GM18511 (cell line): ENCODE data around the gene PLEKHM3.

Experiments used
- ATAC-seq: cut with Tn5 transposase; IDR thresholded peaks from one replicate; pipeline ENCODE4 v1.9.1; 2021; ENCODE audit warnings: mild to moderate bottlenecking, moderate library complexity; ENCODE audit not compliant: unreplicated experiment

Gene PLEKHM3

GRCh38 chr2:207929923-207930322 lies 95.4 kb downstream of the PLEKHM3 start:
- ATAC-seq = no peak

DNA sequence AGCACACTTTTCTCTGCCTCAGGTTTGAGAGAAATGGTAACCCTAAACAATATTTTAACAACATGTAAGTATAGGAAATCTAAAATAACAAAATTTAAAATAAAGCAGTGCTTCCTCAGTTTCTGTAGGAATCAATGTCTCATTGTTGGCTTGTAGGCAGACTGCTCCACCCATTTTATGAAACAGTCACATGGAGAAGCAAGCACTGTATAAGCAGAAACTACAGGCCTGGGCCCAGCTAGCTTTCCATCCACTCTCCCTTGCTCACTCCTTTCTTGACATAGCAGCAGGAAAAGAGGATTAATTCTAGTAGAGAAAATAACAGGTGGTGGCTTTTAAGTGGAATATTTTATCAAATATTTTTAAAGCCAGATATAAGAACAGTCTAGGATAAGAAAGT lies 97.2 kb downstream of the PLEKHM3 start:
- ATAC-seq = no peak

DNA sequence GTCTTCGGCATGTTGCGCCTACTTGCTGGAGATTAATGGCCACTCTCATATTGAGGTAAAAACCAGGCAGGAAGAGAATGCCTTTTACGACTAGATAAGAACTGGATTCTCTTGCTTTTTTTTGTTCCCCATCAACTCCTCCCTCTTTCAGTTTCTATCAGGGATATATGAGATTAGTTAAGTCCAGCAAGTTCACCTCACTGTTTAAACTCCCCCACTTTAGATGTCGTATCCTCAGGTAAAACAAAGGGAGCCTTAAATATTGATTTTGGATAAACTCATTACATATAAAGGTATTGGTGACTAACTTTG lies 98.4 kb downstream of the PLEKHM3 start:
- no peak for ATAC-seq

DNA sequence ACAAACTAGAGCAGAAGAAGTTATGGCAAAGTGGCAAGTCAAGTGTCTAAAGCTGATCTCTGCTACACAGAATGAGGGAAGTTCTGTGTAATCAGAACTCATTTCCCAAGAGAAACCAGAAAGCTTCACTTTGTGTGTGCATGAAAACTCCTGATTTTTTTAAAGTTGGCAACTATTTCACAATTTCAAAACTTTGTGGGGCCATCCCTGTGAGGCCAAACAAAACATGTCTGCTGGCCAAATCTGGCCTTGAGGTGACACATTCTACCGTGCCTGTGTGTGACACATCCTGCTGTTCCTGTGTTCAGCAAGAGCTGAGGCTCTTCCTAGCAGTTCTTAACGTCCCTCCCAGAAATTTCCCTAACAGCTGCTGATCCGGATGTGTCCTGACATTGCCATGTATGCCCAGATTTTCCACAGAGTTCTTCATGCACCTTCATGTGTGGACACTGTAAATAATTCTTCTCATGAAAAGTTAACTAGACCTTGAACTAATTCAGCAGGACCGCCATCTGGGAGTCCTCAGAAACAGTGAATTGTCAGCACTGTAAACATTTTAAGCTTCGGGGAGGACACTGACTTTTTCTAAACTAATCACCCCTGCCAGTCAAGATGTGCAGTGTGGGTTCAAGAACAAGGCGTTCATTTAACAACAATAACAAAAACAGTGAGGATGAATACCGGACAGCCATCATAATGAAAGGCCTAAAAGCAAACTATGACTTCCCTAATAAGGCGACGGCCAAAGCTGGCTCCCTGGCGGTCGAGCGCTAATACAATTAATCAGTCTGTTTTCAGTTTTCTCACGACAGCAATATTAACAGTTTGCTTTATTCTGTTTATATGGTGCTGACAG lies 99.0 kb downstream of the PLEKHM3 start:
- ATAC-seq = no peak

- ATAC-seq = no peak
Measured at GRCh38 chr2:207925601-207926000, 99.7 kb downstream of the PLEKHM3 start.

- ATAC-seq = no peak
Measured at GRCh38 chr2:207921606-207922005, 103.7 kb downstream of the PLEKHM3 start.

DNA sequence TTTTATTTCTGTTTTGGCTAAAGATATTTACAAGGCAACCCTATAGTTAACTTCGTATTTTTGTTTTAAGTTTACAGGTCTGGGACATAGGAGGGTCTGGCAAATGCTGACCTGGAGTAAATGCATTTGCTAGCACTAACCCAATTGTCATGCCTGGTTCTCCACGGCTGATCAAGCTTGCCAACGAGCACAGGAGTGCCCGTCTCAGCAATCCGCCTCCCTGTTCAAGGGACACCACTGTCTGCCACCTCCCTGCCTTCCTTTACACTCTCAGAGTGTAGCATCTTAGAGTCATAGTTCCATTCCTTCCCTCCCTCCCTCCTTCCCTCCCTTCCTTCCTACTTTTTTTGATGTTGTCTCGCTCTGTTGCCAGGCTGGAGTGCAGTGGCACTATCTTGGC lies 104.6 kb downstream of the PLEKHM3 start:
- no peak for ATAC-seq

DNA sequence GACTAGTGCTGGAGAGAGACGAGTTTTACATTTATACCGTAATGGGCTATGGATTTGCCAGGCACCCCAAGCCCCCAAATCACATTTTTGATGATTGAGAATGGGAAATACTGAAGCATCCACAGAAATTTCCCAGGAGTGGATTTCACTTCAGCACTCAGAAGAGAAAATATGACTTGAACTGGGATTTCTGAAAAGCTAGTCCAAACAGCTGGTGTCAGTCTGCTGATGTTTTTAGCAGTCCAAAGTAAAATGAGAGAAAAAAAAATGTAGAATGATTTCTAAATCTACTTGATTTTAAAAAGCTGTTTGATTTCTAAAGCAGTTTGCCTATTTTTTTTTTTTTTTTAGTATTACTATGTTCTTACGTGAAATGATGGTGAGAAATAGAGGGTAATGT lies 105.0 kb downstream of the PLEKHM3 start:
- ATAC-seq = no peak

DNA sequence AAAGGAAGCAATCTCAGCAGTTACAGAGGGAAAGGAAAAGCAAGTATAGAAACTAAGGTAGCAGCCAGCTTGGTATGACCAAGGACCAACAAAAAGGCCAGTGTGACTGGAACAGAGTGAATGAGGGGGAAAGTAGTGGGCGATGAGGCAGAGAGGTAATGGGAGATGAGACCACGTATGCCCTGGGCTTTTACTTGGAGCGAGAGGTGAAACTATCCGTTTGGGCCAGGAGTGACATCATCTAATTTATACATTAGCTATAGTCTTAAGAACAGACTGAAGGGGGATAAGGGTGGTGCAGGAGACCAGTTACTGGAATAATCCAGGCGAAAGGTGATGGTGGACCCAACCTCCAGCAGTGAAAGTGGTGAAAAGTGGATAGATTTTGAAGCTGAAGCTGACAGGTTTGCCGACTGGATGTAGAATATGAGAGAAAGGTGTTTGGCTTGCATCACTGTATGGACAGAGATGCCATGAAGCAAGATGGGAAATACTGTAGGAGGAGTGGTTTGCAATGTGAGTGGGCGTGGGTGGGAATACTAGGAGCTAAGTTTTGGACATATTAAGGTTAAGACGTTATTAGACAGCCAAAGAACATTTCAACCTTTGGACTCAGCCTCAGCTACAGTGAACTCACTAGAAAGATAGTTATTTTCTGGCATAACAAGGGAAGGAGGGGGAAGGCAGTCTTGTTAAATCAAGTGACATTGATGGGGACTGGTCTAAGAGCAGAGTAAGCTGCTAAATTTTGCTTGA lies 106.0 kb downstream of the PLEKHM3 start:
- no peak for ATAC-seq

DNA sequence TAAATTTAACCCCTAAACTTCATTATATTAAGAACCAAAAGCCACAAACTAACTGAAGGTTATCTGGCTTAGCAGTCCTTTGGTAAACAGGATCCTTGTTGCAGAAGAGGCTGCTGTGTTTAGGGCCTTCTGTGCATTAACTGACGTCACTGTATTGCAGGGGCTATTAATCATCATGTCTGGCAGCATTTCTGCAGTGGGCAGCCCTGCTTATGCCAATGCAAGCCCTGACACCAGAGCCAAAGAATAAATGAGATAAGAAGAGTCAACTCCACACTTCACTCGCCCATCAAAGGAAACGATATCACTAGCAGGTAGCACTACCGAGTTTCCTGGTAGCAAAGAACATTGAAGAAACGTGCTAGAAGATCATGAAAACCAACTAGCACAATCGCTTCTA lies 110.6 kb downstream of the PLEKHM3 start:
- no peak for ATAC-seq

DNA sequence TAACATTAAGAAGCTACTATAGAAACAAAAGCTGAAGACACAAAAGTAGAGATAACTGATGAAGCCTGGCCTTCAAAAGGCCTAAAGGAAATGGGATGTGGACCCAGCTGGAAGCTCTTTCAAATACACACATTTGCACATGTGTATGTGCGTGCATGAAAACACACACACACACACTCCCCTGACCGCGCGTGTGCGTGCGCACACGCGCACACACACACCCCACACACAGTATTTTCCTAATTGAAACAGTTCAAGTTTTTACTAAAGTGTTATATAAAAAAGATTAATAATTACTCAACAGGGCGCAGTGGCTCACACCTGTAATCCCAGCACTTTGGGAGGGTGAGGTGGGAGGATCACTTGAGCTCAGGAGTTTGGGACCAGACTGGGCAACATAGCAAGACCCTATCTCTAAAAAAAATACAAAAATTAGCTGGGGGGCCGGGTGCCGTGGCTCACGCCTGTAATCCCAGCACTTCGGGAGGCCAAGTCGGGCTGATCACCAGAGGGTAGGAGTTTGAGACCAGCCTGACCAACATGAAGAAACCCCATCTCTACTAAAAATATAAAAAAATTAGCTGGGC lies 111.5 kb downstream of the PLEKHM3 start:
- no peak for ATAC-seq

DNA sequence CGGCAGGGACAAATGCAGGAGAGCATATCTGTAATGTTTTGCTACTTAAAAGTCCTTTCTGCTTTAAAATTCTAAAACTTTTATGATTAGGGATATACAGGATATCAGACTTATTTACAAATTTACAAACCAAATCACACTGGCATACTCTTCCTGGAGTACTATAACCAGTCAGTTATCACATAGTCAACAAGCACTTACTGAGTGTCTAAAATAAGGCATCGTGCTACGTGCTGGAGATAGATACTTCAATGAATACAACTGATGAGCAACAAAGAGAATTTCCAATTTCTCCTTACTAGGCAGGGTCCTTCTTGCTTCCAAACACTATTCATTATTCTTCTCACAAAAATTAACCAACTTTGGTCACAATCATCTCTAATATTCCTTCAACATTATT lies 113.5 kb downstream of the PLEKHM3 start:
- no peak for ATAC-seq

- ATAC-seq = no peak
Measured at GRCh38 chr2:207911215-207911614, 114.1 kb downstream of the PLEKHM3 start.

DNA sequence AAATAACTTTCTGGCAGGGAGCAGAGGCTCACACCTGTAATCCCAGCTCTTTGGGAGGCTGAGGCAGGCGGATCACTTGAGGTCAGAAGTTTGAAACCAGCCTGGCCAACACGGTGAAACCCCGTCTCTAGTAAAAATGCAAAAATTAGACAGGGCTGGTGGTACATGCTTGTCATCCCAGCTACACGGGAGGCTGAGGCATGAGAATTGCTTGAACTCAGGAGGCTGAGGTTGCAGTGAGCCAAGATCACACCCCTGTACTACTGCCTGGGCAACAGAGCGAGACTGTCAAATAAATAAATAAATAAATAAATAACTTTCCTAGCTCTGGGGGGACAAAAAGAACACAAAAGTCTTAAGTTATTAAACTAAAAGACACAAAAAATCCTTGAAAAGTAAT lies 118.8 kb downstream of the PLEKHM3 start:
- ATAC-seq = peak; percentile 54

GRCh38 chr2:207905546-207905945 lies 119.8 kb downstream of the PLEKHM3 start:
- no peak for ATAC-seq

GRCh38 chr2:207903236-207903635 lies 122.1 kb downstream of the PLEKHM3 start:
- no peak for ATAC-seq

GRCh38 chr2:207902821-207903220 lies 122.5 kb downstream of the PLEKHM3 start:
- ATAC-seq = no peak

DNA sequence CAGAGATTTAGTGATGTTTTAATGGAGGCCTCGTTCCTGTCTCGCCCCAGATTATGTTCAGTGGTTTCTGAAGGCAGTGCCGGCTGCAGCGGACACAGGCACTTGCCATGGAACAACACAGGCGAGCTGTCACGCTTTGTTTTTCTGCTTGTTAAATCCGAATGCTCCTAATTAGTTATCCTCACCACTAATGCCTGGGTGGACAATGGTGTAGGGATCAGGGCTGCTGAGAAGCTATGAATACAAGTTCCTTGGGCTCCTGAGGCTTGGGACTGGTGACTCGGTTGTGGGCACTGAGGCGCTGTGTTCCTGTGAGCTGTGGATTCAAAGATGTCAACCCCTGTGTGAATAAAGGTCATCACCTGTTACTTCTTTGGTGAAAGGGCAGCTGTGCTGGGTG lies 123.5 kb downstream of the PLEKHM3 start:
- ATAC-seq = no peak

DNA sequence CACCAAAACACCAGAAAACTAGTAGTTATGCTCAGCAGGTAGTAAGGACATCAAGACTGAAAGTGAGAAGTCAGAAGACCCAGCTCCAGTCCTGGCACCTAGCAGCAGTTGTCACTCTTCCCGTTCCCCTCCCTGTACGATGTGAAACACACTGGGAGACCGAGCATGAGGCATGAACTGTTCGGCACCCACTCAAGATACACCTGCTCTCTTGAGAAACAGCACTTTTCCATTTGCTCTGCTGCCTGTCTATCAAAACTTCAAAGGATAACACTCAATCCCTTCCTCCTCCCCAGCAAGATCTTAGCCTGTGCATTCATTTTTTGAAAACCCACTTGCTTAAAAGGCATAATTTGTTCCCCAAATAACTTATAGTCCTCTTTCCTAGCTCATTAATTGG lies 123.9 kb downstream of the PLEKHM3 start:
- ATAC-seq = no peak

GRCh38 chr2:207898354-207898695 lies 127.0 kb downstream of the PLEKHM3 start:
- no peak for ATAC-seq

GRCh38 chr2:207897541-207898353 lies 127.6 kb downstream of the PLEKHM3 start:
- no peak for ATAC-seq
